ENCODE results near the gene CBX4.

DNA sequence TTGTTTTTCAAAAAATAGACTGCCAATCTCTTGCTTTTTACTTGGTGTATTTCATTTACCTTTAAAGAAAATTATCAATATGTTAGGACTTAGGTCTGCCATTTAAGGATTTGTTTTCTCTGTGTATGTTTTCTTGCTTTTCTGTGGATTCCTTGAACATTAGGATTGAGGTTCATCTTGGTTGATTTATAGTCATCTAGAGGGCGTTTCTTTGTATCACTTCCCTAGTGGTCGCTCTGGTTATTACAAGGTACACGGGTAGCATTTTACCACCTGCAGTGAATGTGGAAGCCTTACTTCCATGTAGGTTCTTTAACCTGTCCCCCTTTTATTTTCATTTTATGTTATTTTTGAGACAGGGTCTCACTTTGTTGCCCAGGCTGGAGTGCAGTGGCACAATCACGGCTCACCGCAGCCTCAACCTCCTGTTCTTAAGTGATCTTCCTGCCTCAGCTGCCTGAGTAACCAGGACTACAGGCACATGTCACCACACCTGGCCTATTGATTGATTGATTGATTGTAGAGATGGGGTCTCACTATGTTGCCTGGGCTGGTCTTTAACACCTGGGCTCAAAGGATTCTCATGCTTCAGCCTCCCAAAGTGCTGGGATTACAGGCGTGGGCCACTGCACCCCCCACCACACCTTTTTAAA lies 35.2 kb upstream of the CBX4 start:
- TF ChIP-seq CTCF (conservative IDR thresholded peaks at IDR 0.05 in 1 of 2, IDR thresholded peaks at IDR 0.05 in 1 of 2; ENCODE audit: low read depth in 1 of 2, low read length in 2 of 2) (peak; percentile 34 to 47), EZH2 (IDR thresholded peaks at IDR 0.05; ENCODE audit: low read length, missing control alignments) (no peak)

Data from fibroblast of lung (primary cell).